ENCODE measurements around the gene ATXN1.
A peak's percentile ranks its signal among the peaks of the same experiment; 100 is the strongest.

The ATXN1 gene

GRCh38 chr6:16514249-16514648, 247.0 kb downstream of the ATXN1 start:
- peak; percentile 37 for TF ChIP-seq CTCF (IDR thresholded peaks at IDR 0.05; ENCODE audit: insufficient read depth, low read length)
- TF ChIP-seq SPI1 (IDR thresholded peaks at IDR 0.05; ENCODE audit: borderline replicate concordance, low read depth): no peak
- no peaks in the 10 kb centered on the region for H3K27me3 ChIP-seq (ENCODE audit: insufficient read depth, poor library complexity, severe bottlenecking)
- H3K4me3 ChIP-seq (replicated peaks; ENCODE audit: insufficient read depth, low read length): no peak overlapping the region
- DNase-seq (ENCODE audit: low read depth in 1 of 2, low spot score in 1 of 2): peak in 1 of 2 experiments; percentile 33
- H3K27ac ChIP-seq (replicated peaks): no peak overlapping the region

GRCh38 chr6:16512544-16513290, 248.5 kb downstream of the ATXN1 start:
- Histone ChIP-seq H3K27me3 (ENCODE audit: insufficient read depth, poor library complexity, severe bottlenecking) (no peaks in the 10 kb centered on the region), H3K4me3 (replicated peaks; ENCODE audit: insufficient read depth, low read length) (no peak overlapping the region), H3K27ac (replicated peaks) (peak overlapping the region; percentile 41)
- TF ChIP-seq SPI1 (IDR thresholded peaks at IDR 0.05; ENCODE audit: borderline replicate concordance, low read depth): no peak
- no peak for TF ChIP-seq REST (IDR thresholded peaks at IDR 0.05; ENCODE audit: insufficient replicate concordance, low read depth)
- TF ChIP-seq CTCF (IDR thresholded peaks at IDR 0.05; ENCODE audit: insufficient read depth, low read length): no peak
- no peak for DNase-seq (ENCODE audit: low read depth in 1 of 2, low spot score in 1 of 2)

GRCh38 chr6:16511723-16512489, 249.4 kb downstream of the ATXN1 start:
- H3K27me3 ChIP-seq (ENCODE audit: insufficient read depth, poor library complexity, severe bottlenecking): no peaks in the 10 kb centered on the region
- no peak for DNase-seq (ENCODE audit: low read depth in 1 of 2, low spot score in 1 of 2)
- H3K4me3 ChIP-seq (replicated peaks; ENCODE audit: insufficient read depth, low read length): no peak overlapping the region
- H3K27ac ChIP-seq (replicated peaks): peak overlapping the region; percentile 41
- TF ChIP-seq GABPA (IDR thresholded peaks at IDR 0.05; ENCODE audit: low read depth) (no peak), SPI1 (IDR thresholded peaks at IDR 0.05; ENCODE audit: borderline replicate concordance, low read depth) (no peak), REST (IDR thresholded peaks at IDR 0.05; ENCODE audit: insufficient replicate concordance, low read depth) (no peak), CTCF (IDR thresholded peaks at IDR 0.05; ENCODE audit: insufficient read depth, low read length) (no peak), POLR2AphosphoS5 (IDR thresholded peaks at IDR 0.05; ENCODE audit: low read depth) (no peak)

Data from HL-60 (cell line).